Stimulated activated naive B cell treated with anti-CD40 and anti-IgM and Interleukin-4, amounts not matched to agents 10 μg/mL and 1 μg/mL and 100 μg/mL, for 72 hours (primary cell): Measurements from ENCODE around the gene NOPCHAP1.
"Not testable (repeated sequence)": the region's sequence is repeated elsewhere in the genome, so short reads cannot be mapped to it uniquely, and the experiment has no call there.

Source experiments
- ATAC-seq, 2 donors: fragments of 150-1000 bp; cut with Tn5 transposase; replicated peaks; 2 replicates each; pipeline ENCODE4 v1.10.0; 2021; ENCODE audit warnings: moderate library complexity in 1 of 2
- DNase-seq: peaks from one replicate; pipeline ENCODE4 v3.0.0; 2021
- H3K27ac Mint-ChIP-seq: one replicate; pipeline ENCODE4 v1.8.0; 2022; ENCODE audit warnings: mild to moderate bottlenecking, mixed read lengths
- H3K27me3 Mint-ChIP-seq, 2 donors: one replicate each; pipeline ENCODE4 v1.8.0; 2022; ENCODE audit warnings: mixed read lengths in 2 of 2
- H3K36me3 Mint-ChIP-seq, 2 donors: one replicate each; pipeline ENCODE4 v1.8.0; 2022; ENCODE audit warnings: mixed read lengths in 2 of 2, mild to moderate bottlenecking in 1 of 2
- H3K4me1 Mint-ChIP-seq, 2 donors: one replicate each; pipeline ENCODE4 v1.8.0; 2022; ENCODE audit warnings: mixed read lengths in 2 of 2, mild to moderate bottlenecking in 1 of 2
- H3K4me3 Mint-ChIP-seq, 2 donors: one replicate each; pipeline ENCODE4 v1.8.0; 2022; ENCODE audit warnings: mild to moderate bottlenecking in 2 of 2, mixed read lengths in 2 of 2, moderate library complexity in 1 of 2
- H3K9me3 Mint-ChIP-seq, 2 donors: one replicate each; pipeline ENCODE4 v1.8.0; 2022; ENCODE audit warnings: mixed read lengths in 2 of 2, mild to moderate bottlenecking in 1 of 2

NOPCHAP1 gene

GRCh38 chr12:104975587-104976343 lies 10.4 kb upstream of the NOPCHAP1 start:
- ATAC-seq: no peak
- Mint-ChIP-seq H3K9me3 (no peaks in the 10 kb centered on the region), H3K4me3 (no peak overlapping the region)

DNA sequence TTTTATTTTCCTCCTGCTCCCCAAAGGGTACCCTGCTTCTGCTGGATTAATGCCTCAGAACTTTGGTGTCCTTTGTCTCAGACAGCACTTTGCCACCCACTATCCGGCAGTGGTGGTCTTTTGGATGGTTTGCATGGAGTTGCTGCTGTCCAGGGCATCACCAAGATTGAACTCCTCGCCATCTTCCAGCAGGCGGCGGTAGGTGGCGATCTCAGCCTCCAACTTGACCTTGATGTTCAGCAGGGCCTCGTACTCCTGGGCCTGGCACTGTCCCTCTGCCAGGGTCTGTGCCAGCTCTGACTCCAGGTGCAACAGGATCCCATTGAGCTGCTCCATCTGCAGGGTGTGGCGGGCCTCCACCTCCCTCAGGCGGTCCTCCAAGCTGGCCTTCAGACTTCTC lies 9.4 kb upstream of the NOPCHAP1 start:
- no peaks in the 10 kb centered on the region for H3K9me3 Mint-ChIP-seq
- no peaks in the 10 kb centered on the region for H3K36me3 Mint-ChIP-seq
- no peak overlapping the region for H3K27ac Mint-ChIP-seq
- H3K27me3 Mint-ChIP-seq: no peaks in the 10 kb centered on the region
- no peak overlapping the region for H3K4me3 Mint-ChIP-seq
- DNase-seq (no peak), ATAC-seq (no peak)
- peaks cover 16 to 26% of the 10 kb centered on the region in 2 donors for H3K4me1 Mint-ChIP-seq

More at GRCh38 chr12:104975587-104976343, 10.4 kb upstream of the NOPCHAP1 start:
- peaks cover 20 to 28% of the 10 kb centered on the region in 2 donors for H3K4me1 Mint-ChIP-seq
- H3K27me3 Mint-ChIP-seq: no peaks in the 10 kb centered on the region
- DNase-seq: no peak
- no peak overlapping the region for H3K27ac Mint-ChIP-seq
- no peaks in the 10 kb centered on the region for H3K36me3 Mint-ChIP-seq

- peaks cover 16 to 26% of the 10 kb centered on the region in 2 donors for H3K4me1 Mint-ChIP-seq
- H3K27ac Mint-ChIP-seq, ATAC-seq, H3K4me3 Mint-ChIP-seq, H3K36me3 Mint-ChIP-seq, H3K9me3 Mint-ChIP-seq, DNase-seq, H3K27me3 Mint-ChIP-seq: not testable (repeated sequence)
These were observed 8.4 kb upstream of the NOPCHAP1 start for GRCh38 chr12:104977688-104978087.

- no peak for ATAC-seq
- Mint-ChIP-seq H3K27me3 (no peaks in the 10 kb centered on the region), H3K4me1 (peaks cover 14 to 46% of the 10 kb centered on the region in 2 donors), H3K36me3 (peaks cover 12 to 25% of the 10 kb centered on the region in 2 donors), H3K9me3 (peaks cover 0 to 4% of the 10 kb centered on the region in 2 donors), H3K4me3 (peak overlapping the region; percentile 89 to 93), H3K27ac (no peak overlapping the region)
- DNase-seq: no peak
These were observed 910 bp upstream of the NOPCHAP1 start for GRCh38 chr12:104985206-104985605.

- H3K9me3 Mint-ChIP-seq: peaks cover 0 to 4% of the 10 kb centered on the region in 2 donors
- peaks cover 25 to 74% of the 10 kb centered on the region in 2 donors for H3K36me3 Mint-ChIP-seq
- H3K4me1 Mint-ChIP-seq: peaks cover 14 to 41% of the 10 kb centered on the region in 2 donors
- DNase-seq (no peak), ATAC-seq (no peak)
- H3K4me3 Mint-ChIP-seq: no peak overlapping the region
- H3K27me3 Mint-ChIP-seq: no peaks in the 10 kb centered on the region
- H3K27ac Mint-ChIP-seq: no peak overlapping the region
These were observed 4.8 kb downstream of the NOPCHAP1 start for GRCh38 chr12:104990950-104991349.

DNA sequence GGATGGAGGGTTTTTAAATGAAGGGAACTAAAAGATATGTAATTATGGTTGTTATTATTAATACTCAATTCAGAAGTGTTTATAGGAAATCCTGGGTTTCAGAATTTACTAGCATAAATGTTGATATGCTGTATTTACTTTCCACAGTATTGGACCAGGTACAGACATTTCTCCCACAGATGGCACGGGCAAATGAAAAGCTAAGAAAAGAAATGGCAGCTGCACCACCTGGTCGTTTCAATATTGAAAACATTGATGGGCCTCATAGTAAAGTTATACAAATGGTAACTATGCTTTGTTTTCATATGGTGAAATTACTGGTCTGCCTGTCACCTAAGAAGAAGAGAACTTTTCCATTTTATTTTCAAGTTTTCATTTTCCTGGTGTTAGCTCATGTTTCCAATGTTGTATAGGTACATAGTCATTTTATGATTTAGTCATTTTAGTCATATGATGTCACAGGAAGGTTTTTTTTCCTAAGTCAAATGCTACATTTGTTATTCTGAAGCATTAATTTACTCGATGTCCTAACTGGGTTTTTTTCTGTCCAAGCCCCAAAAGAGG lies 5.5 kb downstream of the NOPCHAP1 start:
- H3K27ac Mint-ChIP-seq: no peak overlapping the region

DNA sequence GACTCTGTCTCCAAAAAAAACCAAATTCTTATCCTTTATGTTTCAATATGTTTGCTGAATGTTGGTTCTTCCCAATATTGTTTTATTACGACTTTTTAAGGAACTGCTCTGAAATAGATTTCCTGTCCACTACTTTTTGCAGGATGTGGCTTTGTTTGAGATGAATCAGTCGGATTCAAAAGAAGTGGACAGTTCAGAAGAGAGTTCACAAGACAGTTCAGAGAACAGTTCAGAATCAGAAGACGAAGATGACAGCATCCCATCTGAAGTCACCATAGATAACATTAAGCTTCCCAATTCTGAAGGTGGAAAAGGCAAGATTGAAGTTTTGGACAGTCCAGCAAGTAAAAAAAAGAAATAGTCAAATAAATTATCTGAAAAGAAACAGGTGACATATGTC lies 8.2 kb downstream of the NOPCHAP1 start:
- H3K27ac Mint-ChIP-seq: no peak overlapping the region
- ATAC-seq (no peak), DNase-seq (no peak)
- no peak overlapping the region for H3K4me3 Mint-ChIP-seq
- peaks cover 6 to 27% of the 10 kb centered on the region in 2 donors for H3K4me1 Mint-ChIP-seq
- peaks cover 0 to 4% of the 10 kb centered on the region in 2 donors for H3K9me3 Mint-ChIP-seq
- H3K36me3 Mint-ChIP-seq: peaks cover 48 to 84% of the 10 kb centered on the region in 2 donors
- no peaks in the 10 kb centered on the region for H3K27me3 Mint-ChIP-seq

More for the DNA sequence above, 5.5 kb downstream of the NOPCHAP1 start:
- DNase-seq (no peak), ATAC-seq (no peak)
- Mint-ChIP-seq H3K4me3 (no peak overlapping the region), H3K27me3 (no peaks in the 10 kb centered on the region), H3K9me3 (peaks cover 0 to 4% of the 10 kb centered on the region in 2 donors), H3K36me3 (peaks cover 29 to 78% of the 10 kb centered on the region in 2 donors), H3K4me1 (peaks cover 12 to 39% of the 10 kb centered on the region in 2 donors)

GRCh38 chr12:104997541-104997940 lies 11.4 kb downstream of the NOPCHAP1 start:
- ATAC-seq (no peak), DNase-seq (no peak)
- Mint-ChIP-seq H3K4me1 (peaks cover 2 to 27% of the 10 kb centered on the region in 2 donors), H3K36me3 (peaks cover 62 to 86% of the 10 kb centered on the region in 2 donors), H3K9me3 (peaks cover 0 to 4% of the 10 kb centered on the region in 2 donors), H3K27me3 (no peaks in the 10 kb centered on the region), H3K4me3 (no peak overlapping the region), H3K27ac (no peak overlapping the region)

DNA sequence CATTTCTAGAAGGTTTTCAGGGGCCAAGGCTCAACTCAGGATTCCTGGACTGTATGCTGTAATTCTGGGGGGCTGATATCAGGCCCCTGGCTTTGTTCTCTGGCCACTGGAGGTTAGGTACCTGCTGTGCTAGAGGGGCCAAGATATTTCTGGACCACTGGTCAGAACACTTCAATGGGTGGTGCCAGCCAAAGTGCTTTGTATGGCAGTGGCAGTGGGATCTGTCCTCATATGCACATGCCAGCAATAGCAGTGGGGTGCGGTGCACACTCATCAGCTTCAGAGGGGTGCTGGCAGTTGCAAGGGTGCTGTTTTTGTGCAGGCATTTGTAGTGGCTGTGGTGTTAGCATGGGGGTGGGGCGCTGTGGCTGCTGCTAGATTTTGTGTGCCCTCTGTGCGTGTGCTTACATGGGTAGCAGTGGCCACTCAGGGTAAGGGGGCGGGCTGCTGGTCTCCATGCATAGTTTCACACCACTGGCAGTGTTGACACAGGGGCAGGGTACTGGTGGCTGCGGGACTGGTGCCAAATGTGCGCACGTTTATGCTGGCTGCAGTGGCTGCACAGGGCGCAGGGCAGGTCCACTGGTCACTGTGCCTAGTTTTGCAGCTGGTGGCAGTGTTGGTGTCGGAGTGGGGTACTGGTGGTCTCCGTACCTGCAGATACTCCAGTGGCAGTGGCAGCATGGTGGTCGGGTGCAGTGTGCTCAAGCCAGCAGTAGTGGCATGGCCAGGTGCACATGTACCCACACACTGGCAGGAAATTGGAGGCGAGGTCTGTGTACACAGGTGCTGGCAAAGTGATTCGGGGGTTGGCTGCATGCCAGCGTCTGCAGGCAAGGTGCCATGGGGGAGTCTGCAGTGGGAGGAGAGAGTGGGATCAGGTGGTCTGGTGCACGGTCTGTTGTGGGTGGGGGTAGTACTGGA lies 12.6 kb downstream of the NOPCHAP1 start:
- ATAC-seq: no peak
- H3K27me3 Mint-ChIP-seq: no peaks in the 10 kb centered on the region
- H3K9me3 Mint-ChIP-seq: peaks cover 0 to 4% of the 10 kb centered on the region in 2 donors
- H3K4me1 Mint-ChIP-seq: peaks cover 2 to 27% of the 10 kb centered on the region in 2 donors
- no peak overlapping the region for H3K27ac Mint-ChIP-seq
- no peak for DNase-seq
- H3K4me3 Mint-ChIP-seq: no peak overlapping the region
- H3K36me3 Mint-ChIP-seq: peaks cover 65 to 85% of the 10 kb centered on the region in 2 donors

- Mint-ChIP-seq H3K36me3 (peaks cover 68 to 85% of the 10 kb centered on the region in 2 donors), H3K27me3 (no peaks in the 10 kb centered on the region), H3K4me1 (peaks cover 2 to 27% of the 10 kb centered on the region in 2 donors), H3K9me3 (peaks cover 0 to 4% of the 10 kb centered on the region in 2 donors), H3K4me3 (no peak overlapping the region), H3K27ac (no peak overlapping the region)
- ATAC-seq (no peak), DNase-seq (no peak)
These were observed 13.2 kb downstream of the NOPCHAP1 start for GRCh38 chr12:104999347-104999685.

GRCh38 chr12:105001476-105001875 lies 15.4 kb downstream of the NOPCHAP1 start:
- H3K4me3 Mint-ChIP-seq: no peak overlapping the region
- H3K4me1 Mint-ChIP-seq: peaks cover 2 to 28% of the 10 kb centered on the region in 2 donors
- ATAC-seq: no peak
- DNase-seq: no peak
- no peaks in the 10 kb centered on the region for H3K27me3 Mint-ChIP-seq
- H3K9me3 Mint-ChIP-seq: peaks cover 4% of the 10 kb centered on the region in 2 donors
- H3K36me3 Mint-ChIP-seq: peaks cover 75 to 85% of the 10 kb centered on the region in 2 donors
- no peak overlapping the region for H3K27ac Mint-ChIP-seq

- ATAC-seq: no peak
- Mint-ChIP-seq H3K4me1 (peaks cover 0 to 3% of the 10 kb centered on the region in 2 donors), H3K27me3 (no peaks in the 10 kb centered on the region), H3K4me3 (no peak overlapping the region), H3K36me3 (peaks cover 61 to 69% of the 10 kb centered on the region in 2 donors), H3K9me3 (peaks cover 12 to 18% of the 10 kb centered on the region in 2 donors), H3K27ac (no peak overlapping the region)
- DNase-seq: no peak
These were observed 27.8 kb downstream of the NOPCHAP1 start for GRCh38 chr12:105013892-105014291.

DNA sequence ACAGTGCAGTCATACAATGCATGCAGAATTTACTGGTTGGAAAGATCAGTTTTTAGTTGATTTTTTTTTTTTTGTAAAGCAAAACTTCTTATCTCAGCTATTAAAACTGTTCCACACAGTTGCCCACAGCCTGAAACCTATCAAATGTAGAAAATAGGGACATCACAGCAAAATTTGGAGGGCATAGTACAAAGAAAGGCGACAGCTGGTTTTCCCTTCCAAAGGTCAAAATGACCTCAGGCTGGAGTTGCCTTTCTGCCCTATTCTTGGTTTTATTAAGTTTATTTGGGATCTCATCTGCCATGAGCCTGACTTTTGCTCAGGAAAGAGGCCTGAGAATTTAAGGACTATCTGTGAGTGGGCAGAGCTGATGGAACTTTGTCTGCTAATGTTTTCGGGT lies 28.5 kb downstream of the NOPCHAP1 start:
- no peaks in the 10 kb centered on the region for H3K27me3 Mint-ChIP-seq
- no peak for DNase-seq
- H3K4me3 Mint-ChIP-seq: no peak overlapping the region
- H3K9me3 Mint-ChIP-seq: peaks cover 9 to 17% of the 10 kb centered on the region in 2 donors
- peaks cover 56 to 65% of the 10 kb centered on the region in 2 donors for H3K36me3 Mint-ChIP-seq
- H3K4me1 Mint-ChIP-seq: no peaks in the 10 kb centered on the region
- no peak overlapping the region for H3K27ac Mint-ChIP-seq
- ATAC-seq: no peak

GRCh38 chr12:105015543-105015942 lies 29.4 kb downstream of the NOPCHAP1 start:
- Mint-ChIP-seq H3K4me1 (no peaks in the 10 kb centered on the region), H3K9me3 (peaks cover 4 to 13% of the 10 kb centered on the region in 2 donors), H3K36me3 (peaks cover 47 to 58% of the 10 kb centered on the region in 2 donors), H3K4me3 (no peak overlapping the region), H3K27ac (no peak overlapping the region), H3K27me3 (no peaks in the 10 kb centered on the region)
- DNase-seq (no peak), ATAC-seq (no peak)
